DND-41 (cell line): ENCODE data around the gene PARN.

ENCODE experiments used
- CTCF ChIP-seq: IDR thresholded peaks from 2 replicates; pipeline ENCODE4 v1.5.1; 2012; ENCODE audit warnings: borderline replicate concordance, low read length, moderate library complexity, mild to moderate bottlenecking; ENCODE audit not compliant: poor library complexity, severe bottlenecking; ENCODE audit errors: extremely low read depth
- EZH2 ChIP-seq: IDR thresholded peaks from 3 replicates; pipeline ENCODE4 v1.6.1; 2012; ENCODE audit warnings: borderline replicate concordance, low read depth, mild to moderate bottlenecking, moderate library complexity, low read length, inconsistent platforms; ENCODE audit not compliant: severe bottlenecking

- no peak for TF ChIP-seq CTCF
- no peak for TF ChIP-seq EZH2
Observed at GRCh38 chr16:14613991-14614390, 16.1 kb downstream of the PARN start.
